Lower leg skin (tissue), 4 donors: Measurements from ENCODE around the gene NFE2L2. TPM values are rescaled to one million over a fixed set of nuclear protein-coding genes. Genes with fewer than 3 reads are reported as not detected.

ENCODE experiments used
- DNase-seq, 2 donors: peaks; one replicate each; pipeline ENCODE4 v3.0.0-alpha.2; 2019; ENCODE audit warnings: low spot score in 2 of 2
- H3K4me3 ChIP-seq: fragments of 200-600 bp; sonication (generic); 2 replicates; pipeline ENCODE4 v1.5.1; 2017; ENCODE audit warnings: mild to moderate bottlenecking, low read depth; ENCODE audit not compliant: poor library complexity, severe bottlenecking
- POLR2A ChIP-seq, 2 donors: fragments of 450-650 bp; IDR thresholded peaks; one replicate each; pipeline ENCODE4 v1.6.1; 2016 to 2017; ENCODE audit warnings: antibody characterized with exemption in 2 of 2, mild to moderate bottlenecking in 1 of 2, moderate library complexity in 1 of 2
- WGBS, 2 donors: methylation state at CpG; one replicate each; pipeline ENCODE4 v1.1.5; 2018; 5-methylcytosine and 5-hydroxymethylcytosine counted together
- intact Hi-C: fragments of 100-400 bp; cut with DNase I; formaldehyde crosslinking; loops from one replicate; pipeline ENCODE4 v1.15.0; 2023; ENCODE audit warnings: low total_unique reads
- total RNA-seq, 4 donors: library from RNA; depleted of rRNA; stranded (reverse); fragments of >200 nt; gene quantifications; one replicate each; pipeline ENCODE4 v1.1.0, GENCODE V29; 2016
- TF ChIP-seq, protein P1 (sequence below), 3 donors: fragments of 450-650 bp; IDR thresholded peaks; one replicate each; pipeline ENCODE4 v1.5.1; 2016; ENCODE audit warnings: antibody characterized with exemption in 3 of 3, mild to moderate bottlenecking in 3 of 3, moderate library complexity in 2 of 3

Gene NFE2L2
- total RNA-seq, 4 donors from 2014 or later, result 120 to 156 (median 128) TPM

DNA sequence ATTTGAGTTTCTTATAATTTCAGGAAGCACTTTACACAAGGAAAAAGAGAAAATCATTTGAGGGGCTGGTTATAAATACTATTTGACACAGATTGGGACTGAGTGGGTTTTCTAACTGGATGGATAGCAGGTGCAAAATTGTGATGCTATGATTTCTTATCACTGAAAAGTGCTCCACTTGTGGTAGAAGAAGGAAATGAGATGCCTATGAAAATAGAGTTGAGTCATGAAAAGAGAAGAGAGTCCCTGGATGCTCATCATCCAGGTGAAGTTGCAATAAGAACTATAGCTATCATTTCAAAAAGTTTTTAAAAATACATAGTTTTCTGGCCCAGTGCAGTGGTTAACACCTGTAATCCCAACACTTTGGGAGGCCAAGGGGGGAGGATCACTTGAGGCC, 39.4 kb upstream of the NFE2L2 start:
- no peak for DNase-seq
- intact Hi-C loops, result no loop called here
- TF ChIP-seq POLR2A (IDR thresholded peaks at IDR 0.05), result no peak
- TF ChIP-seq, protein P1, sequence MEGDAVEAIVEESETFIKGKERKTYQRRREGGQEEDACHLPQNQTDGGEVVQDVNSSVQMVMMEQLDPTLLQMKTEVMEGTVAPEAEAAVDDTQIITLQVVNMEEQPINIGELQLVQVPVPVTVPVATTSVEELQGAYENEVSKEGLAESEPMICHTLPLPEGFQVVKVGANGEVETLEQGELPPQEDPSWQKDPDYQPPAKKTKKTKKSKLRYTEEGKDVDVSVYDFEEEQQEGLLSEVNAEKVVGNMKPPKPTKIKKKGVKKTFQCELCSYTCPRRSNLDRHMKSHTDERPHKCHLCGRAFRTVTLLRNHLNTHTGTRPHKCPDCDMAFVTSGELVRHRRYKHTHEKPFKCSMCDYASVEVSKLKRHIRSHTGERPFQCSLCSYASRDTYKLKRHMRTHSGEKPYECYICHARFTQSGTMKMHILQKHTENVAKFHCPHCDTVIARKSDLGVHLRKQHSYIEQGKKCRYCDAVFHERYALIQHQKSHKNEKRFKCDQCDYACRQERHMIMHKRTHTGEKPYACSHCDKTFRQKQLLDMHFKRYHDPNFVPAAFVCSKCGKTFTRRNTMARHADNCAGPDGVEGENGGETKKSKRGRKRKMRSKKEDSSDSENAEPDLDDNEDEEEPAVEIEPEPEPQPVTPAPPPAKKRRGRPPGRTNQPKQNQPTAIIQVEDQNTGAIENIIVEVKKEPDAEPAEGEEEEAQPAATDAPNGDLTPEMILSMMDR (IDR thresholded peaks at IDR 0.05), result no peak
- no peak overlapping the region for H3K4me3 ChIP-seq

DNA sequence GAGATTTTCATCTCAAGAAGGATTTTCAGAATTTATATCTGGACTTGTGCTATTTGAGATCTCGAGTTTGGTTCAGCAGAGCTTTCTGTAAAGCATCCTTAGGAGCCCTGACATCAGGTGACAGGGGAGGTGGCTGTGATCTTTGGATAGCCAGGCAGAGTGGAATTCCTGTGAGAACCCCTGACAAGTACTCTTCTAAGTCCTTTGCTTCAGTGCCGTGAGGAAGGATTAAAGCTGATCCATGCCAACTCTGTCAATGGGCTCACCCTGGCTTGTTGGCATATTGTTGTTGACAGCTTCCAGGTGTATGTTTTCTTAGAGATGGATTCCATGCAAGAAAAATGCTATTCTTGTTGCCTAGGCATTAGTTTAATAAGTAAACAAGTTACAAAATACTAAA, 38.0 kb upstream of the NFE2L2 start:
- intact Hi-C loops, result no loop called here
- no peak for DNase-seq
- no peak overlapping the region for H3K4me3 ChIP-seq
- no peak for TF ChIP-seq POLR2A (IDR thresholded peaks at IDR 0.05)
- TF ChIP-seq, protein P1 (IDR thresholded peaks at IDR 0.05), result no peak
- WGBS, 2 donors, result 27 to 30% methylated on average over 2 of the region's 2 CpGs

DNA sequence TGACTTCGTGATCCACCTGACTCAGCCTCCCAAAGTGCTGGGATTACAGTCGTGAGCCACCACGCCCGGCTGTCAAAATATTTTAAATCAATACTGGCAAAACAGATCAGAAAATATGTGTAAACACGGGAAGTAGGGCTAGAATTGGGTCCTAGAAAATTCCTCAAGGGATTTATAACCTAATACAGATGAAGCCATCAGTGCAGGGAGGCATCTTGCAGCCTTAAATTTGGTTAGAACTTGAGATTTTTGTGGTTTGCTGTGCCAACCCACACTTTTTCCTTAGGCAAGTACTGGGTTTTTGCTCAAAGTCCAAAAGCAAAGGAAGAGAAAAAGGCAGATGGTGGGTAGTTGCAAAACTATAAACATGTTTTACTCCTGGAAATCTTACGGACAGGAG, 33.7 kb upstream of the NFE2L2 start:
- WGBS, 2 donors, result 57 to 61% methylated on average over 6 of the region's 6 CpGs
- DNase-seq, result no peak
- TF ChIP-seq, protein P1 (IDR thresholded peaks at IDR 0.05), result no peak
- TF ChIP-seq POLR2A (IDR thresholded peaks at IDR 0.05), result no peak
- H3K4me3 ChIP-seq, result no peak overlapping the region
- intact Hi-C loops, result no loop called here

DNA sequence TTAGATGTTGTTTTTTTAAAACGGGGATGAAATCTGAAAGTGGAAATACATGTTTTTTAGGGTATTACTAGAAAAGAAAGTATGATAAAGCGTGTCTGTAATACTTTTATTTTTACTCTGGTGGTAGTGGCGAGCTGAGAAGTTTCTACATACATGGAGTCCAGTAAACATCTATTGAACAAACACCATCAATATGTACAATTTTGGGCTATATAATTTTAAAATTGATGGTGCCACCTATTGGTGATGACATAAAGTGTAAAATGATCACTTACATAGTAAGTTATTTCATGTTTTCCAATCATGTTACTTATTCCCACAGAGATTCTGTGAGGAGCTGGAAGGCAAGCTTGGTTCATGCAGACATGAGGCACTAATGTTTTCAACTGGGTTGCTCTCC, 31.5 kb upstream of the NFE2L2 start:
- no peak for DNase-seq
- TF ChIP-seq, protein P1 (IDR thresholded peaks at IDR 0.05), result no peak
- no peak for TF ChIP-seq POLR2A (IDR thresholded peaks at IDR 0.05)
- intact Hi-C loops, result no loop called here
- 38 to 53% methylated on average over 3 of the region's 3 CpGs for WGBS, 2 donors
- no peak overlapping the region for H3K4me3 ChIP-seq

DNA sequence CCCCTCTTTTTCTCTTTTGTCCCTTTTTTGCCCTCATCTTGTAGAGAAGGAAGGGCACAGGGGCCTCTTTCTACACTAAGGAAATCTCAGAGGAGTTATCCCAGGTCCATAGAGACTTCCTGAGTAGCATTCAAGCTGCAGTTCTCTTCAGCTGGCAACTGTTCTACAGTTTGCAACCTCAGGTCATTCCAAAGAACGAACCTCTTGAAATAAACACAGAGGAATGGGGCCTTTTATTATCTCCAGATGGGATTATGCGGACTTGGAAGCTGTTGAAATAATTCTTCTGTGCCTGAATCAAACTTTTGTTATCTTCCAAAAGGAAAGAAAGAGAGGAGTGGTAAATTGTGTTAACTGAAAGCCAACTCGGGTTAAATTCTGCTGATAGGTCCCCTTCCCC, 31.0 kb upstream of the NFE2L2 start:
- WGBS, 2 donors, result 27 to 42% methylated on average over 3 of the region's 3 CpGs
- TF ChIP-seq, protein P1 (IDR thresholded peaks at IDR 0.05), result no peak
- TF ChIP-seq POLR2A (IDR thresholded peaks at IDR 0.05), result no peak
- H3K4me3 ChIP-seq, result no peak overlapping the region
- DNase-seq, result no peak
- intact Hi-C loops, result no loop called here

DNA sequence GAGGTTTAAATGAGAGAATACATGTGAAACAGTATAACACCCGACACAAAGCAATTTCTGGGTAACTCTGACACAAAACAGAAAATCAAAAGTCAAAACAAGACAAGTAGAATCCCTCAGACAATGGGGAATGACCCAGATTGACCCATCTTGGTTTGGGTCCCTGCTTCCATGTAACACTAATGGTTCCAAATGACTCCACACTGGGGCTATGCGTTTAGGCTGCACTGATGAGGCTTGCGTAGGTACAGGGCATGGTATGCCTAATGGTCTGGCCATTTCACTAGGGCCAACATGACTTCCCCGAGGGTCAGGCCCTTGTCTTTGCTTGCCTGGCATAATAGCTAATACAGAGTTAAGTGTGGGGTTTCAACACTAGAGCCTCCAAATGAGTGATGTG, 27.2 kb upstream of the NFE2L2 start:
- WGBS, 2 donors, result 93 to 98% methylated on average over 4 of the region's 4 CpGs
- TF ChIP-seq, protein P1 (IDR thresholded peaks at IDR 0.05), result no peak
- TF ChIP-seq POLR2A (IDR thresholded peaks at IDR 0.05), result no peak
- H3K4me3 ChIP-seq, result no peak overlapping the region
- no peak for DNase-seq
- intact Hi-C loops, result no loop called here
